HepG2 (cell line): Measurements from ENCODE around the gene ALPK3.
A peak's percentile ranks its signal among the peaks of the same experiment; 100 is the strongest.

Experiments used
- EP300 ChIP-seq, 3 experiments: sonication (generic) in 1 of 3; formaldehyde crosslinking in 1 of 3; IDR thresholded peaks; 2 replicates each; pipeline versions ENCODE4 v1.5.1 to v1.6.1; 2011 to 2020; ENCODE audit warnings: low read depth in 2 of 3, low read length in 2 of 3, borderline replicate concordance in 1 of 3, improper control_type of control experiment in 1 of 3, mild to moderate bottlenecking in 1 of 3, missing genetic modification reagents in 1 of 3, moderate library complexity in 1 of 3
- KDM6A ChIP-seq: IDR thresholded peaks from 2 replicates; pipeline ENCODE4 v1.6.1; 2016; ENCODE audit warnings: low read depth
- NFIC ChIP-seq: IDR thresholded peaks from 2 replicates; pipeline ENCODE4 v1.6.1; 2012; ENCODE audit warnings: mild to moderate bottlenecking, low read length, inconsistent platforms
- ZFX ChIP-seq: sonication (generic); formaldehyde crosslinking; IDR thresholded peaks from 2 replicates; pipeline ENCODE4 v1.4.0; 2020; ENCODE audit warnings: mild to moderate bottlenecking, low read depth, missing genetic modification reagents, moderate library complexity
- ZNF282 ChIP-seq: fragments of 450-650 bp; IDR thresholded peaks from 2 replicates; pipeline ENCODE4 v1.6.1; 2018; ENCODE audit not compliant: partially characterized antibody
- TF ChIP-seq, protein P1 (sequence below): sonication (generic); formaldehyde crosslinking; IDR thresholded peaks from 2 replicates; pipeline ENCODE4 v1.8.0; 2022; ENCODE audit warnings: mild to moderate bottlenecking, missing genetic modification reagents

DNA sequence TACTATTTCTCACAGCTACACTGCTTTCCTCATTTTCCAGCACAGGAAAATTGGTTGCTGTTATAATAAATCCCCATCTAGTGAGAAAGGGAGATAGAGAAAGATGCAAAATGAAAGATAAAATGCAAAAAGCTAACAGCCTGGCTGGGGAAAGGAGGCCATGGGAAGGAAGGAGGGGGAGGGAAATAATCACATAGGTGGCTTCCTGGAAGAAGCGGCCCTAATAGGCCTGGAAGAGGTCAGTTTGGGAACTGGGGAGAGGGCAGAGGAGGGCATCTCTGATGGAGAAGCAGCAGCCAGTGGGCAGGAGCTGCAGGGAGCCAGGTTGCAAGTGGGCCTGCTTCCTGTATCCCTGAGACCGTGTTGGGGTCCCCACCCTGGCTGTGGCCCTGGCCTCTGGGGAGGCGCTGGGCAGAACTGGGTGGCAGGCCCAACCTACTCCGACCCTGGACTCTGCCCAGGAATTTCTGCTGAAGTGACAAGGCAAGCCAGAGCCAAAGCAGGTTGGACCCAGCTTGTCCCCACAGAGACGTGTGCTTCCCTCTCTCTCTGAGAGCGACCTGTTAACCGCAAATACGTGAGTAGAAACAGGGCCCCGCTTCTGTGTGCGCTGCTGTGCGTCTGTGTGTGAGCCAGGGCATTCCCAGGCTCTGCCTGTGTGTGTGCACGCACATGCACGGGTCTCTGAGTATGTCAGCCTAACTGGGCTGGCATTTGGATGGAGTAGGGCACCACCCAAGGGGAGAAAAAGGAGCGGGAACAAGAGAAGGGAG lies 69.2 kb downstream of the ALPK3 start:
- TF ChIP-seq, protein P1, sequence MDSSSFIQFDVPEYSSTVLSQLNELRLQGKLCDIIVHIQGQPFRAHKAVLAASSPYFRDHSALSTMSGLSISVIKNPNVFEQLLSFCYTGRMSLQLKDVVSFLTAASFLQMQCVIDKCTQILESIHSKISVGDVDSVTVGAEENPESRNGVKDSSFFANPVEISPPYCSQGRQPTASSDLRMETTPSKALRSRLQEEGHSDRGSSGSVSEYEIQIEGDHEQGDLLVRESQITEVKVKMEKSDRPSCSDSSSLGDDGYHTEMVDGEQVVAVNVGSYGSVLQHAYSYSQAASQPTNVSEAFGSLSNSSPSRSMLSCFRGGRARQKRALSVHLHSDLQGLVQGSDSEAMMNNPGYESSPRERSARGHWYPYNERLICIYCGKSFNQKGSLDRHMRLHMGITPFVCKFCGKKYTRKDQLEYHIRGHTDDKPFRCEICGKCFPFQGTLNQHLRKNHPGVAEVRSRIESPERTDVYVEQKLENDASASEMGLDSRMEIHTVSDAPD, result peak; percentile 45; the same call in 1 of the 2 replicates
- TF ChIP-seq NFIC, result no peak
- TF ChIP-seq KDM6A (CRISPR knock-in tag), result 0 out of 2 replicates have a peak, but pooled peaks have one; percentile 20
- TF ChIP-seq ZFX (CRISPR knock-in tag), result peak; percentile 92
- peak in 1 of 2 experiments; percentile 40; a peak in 1 of 4 replicates for TF ChIP-seq EP300 (IDR thresholded peaks at IDR 0.05; ENCODE audit: low read depth in 2 of 2, low read length in 2 of 2)
- no peak for TF ChIP-seq EP300 (CRISPR knock-in tag; IDR thresholded peaks at IDR 0.05; ENCODE audit: borderline replicate concordance)
- no peak for TF ChIP-seq ZNF282
